PC-3 (cell line): Measurements from ENCODE around the gene RABL3. TPM values are rescaled to one million over a fixed set of nuclear protein-coding genes. Genes with fewer than 3 reads are reported as not detected.

ENCODE experiments used
- ATAC-seq: fragments of 200-7000 bp; cut with Tn5 transposase; 2 replicates; pipeline ENCODE4 v1.9.1; 2020; ENCODE audit warnings: mild to moderate bottlenecking, moderate library complexity
- BruUV-seq: library from RNA; stranded (reverse); fragments of 400-500 nt; replicated peaks from 2 replicates; lab custom pipeline; 2021; lab: Mats Ljungman, UMichigan
- CTCF ChIA-PET: fragments of 300-600 bp; sonication (Branson Sonifier 250); formaldehyde crosslinking; loops from one replicate; lab custom pipeline; 2022; ENCODE audit warnings: antibody characterized with exemption; lab: Charles Lee
- POLR2A ChIA-PET: fragments of 300-600 bp; sonication (Branson Sonifier 250); formaldehyde crosslinking; loops from one replicate; lab custom pipeline; 2022; ENCODE audit warnings: antibody characterized with exemption; ENCODE audit not compliant: unreplicated experiment; lab: Charles Lee
- DNase-seq: peaks from one replicate; pipeline ENCODE4 v3.0.0-alpha.2; 2015
- H2AFZ ChIP-seq: fragments of 300-600 bp; sonication (generic); 2 replicates; pipeline ENCODE4 v1.6.0; 2016; ENCODE audit warnings: antibody characterized with exemption, low read length
- H3F3A ChIP-seq: fragments of 300-600 bp; sonication (generic); one replicate; pipeline ENCODE4 v1.6.0; 2017; ENCODE audit warnings: antibody characterized with exemption, low read length, control low read depth, mild to moderate bottlenecking; ENCODE audit not compliant: unreplicated experiment
- H3K27ac ChIP-seq: fragments of 300-600 bp; sonication (generic); 2 replicates; pipeline ENCODE4 v1.5.1; 2016; ENCODE audit warnings: mild to moderate bottlenecking, low read length
- H3K27me3 ChIP-seq: fragments of 300-600 bp; sonication (generic); 2 replicates; pipeline ENCODE4 v1.6.1; 2016; ENCODE audit warnings: low read length, mixed read lengths
- H3K36me3 ChIP-seq: fragments of 300-600 bp; sonication (generic); 2 replicates; pipeline ENCODE4 v1.6.1; 2016; ENCODE audit warnings: low read depth, mixed run types, low read length, mixed read lengths
- H3K4me1 ChIP-seq: fragments of 300-600 bp; sonication (generic); 2 replicates; pipeline ENCODE4 v1.5.1; 2016; ENCODE audit warnings: low read length; ENCODE audit not compliant: insufficient read depth
- H3K4me2 ChIP-seq: fragments of 300-600 bp; sonication (generic); 2 replicates; pipeline ENCODE4 v1.6.0; 2016; ENCODE audit warnings: low read length
- H3K4me3 ChIP-seq: fragments of 300-600 bp; sonication (generic); 2 replicates; pipeline ENCODE4 v1.5.1; 2016; ENCODE audit warnings: mild to moderate bottlenecking, low read length, mixed read lengths
- H3K79me2 ChIP-seq: fragments of 300-600 bp; sonication (generic); 2 replicates; pipeline ENCODE4 v1.6.1; 2017; ENCODE audit warnings: low read length, mixed read lengths
- H3K9ac ChIP-seq: fragments of 300-600 bp; sonication (generic); 2 replicates; pipeline ENCODE4 v1.6.0; 2016; ENCODE audit warnings: mild to moderate bottlenecking, low read length
- H3K9me2 ChIP-seq: fragments of 300-600 bp; sonication (generic); replicated peaks from 2 replicates; pipeline ENCODE4 v1.6.1; 2016; ENCODE audit warnings: mixed run types, low read length, mixed read lengths
- H3K9me3 ChIP-seq: fragments of 300-600 bp; sonication (generic); 2 replicates; pipeline ENCODE4 v1.6.1; 2016; ENCODE audit warnings: low read length, mixed read lengths
- H4K20me1 ChIP-seq: fragments of 300-600 bp; sonication (generic); 2 replicates; pipeline ENCODE4 v1.6.1; 2016; ENCODE audit warnings: low read length, mixed read lengths
- EZH2 ChIP-seq: fragments of 300-600 bp; sonication (generic); IDR thresholded peaks from one replicate; pipeline ENCODE4 v1.6.1; 2017; ENCODE audit warnings: antibody characterized with exemption, mild to moderate bottlenecking, low read length; ENCODE audit not compliant: unreplicated experiment
- EZH2phosphoT487 ChIP-seq: fragments of 300-600 bp; sonication (generic); IDR thresholded peaks from 2 replicates; pipeline ENCODE4 v1.6.1; 2018; ENCODE audit warnings: mild to moderate bottlenecking, antibody characterized with exemption, low read length, borderline replicate concordance
- intact Hi-C: fragments of 100-400 bp; cut with micrococcal nuclease; formaldehyde crosslinking; loops from 2 replicates; pipeline ENCODE4 v1.9.0; 2023
- total RNA-seq: library from RNA; depleted of rRNA; stranded (reverse); fragments of >200 nt; gene quantifications from 2 replicates; pipeline ENCODE4 v1.2.3, GENCODE V29; 2014
- TF ChIP-seq, protein P1 (sequence below): fragments of 300-600 bp; sonication (generic); conservative IDR thresholded peaks from 2 replicates; pipeline ENCODE4 v1.5.1; 2017; ENCODE audit warnings: antibody characterized with exemption, low read depth, mild to moderate bottlenecking, low read length

RABL3 gene
- total RNA-seq, 1 experiment from 2014 or later: 24.3 TPM

DNA sequence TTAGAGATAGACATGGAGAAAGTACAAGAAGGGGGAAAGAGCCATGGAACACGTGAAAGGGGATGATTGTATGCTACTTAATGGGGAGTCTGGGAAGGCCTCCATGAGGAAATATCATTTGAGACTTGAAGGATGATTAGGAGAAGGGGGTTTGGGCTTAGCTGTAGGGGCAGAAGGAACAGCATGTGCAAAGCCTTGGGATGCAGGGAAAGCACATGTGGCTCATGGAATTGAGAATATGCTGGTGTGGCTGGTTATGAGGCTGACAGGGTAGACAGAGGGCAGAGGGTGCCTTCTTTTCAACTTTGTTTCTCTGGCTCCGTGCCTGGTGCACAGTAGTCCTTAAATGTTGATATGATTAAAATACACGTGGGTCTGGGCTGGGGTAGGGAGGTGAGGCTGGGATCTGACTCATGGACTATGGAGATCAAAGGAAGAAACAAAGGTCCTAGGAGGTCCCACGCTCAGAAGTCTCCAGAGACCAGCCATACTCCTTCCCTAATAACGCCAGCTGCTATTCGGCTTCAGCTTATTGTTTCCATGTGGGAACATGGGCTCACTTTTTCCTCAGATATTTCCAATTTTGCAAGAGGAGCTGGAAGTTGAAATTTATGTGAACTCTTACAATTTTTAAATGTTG, 1.4 kb upstream of the RABL3 start:
- peak overlapping the region; percentile 93 for H3K4me3 ChIP-seq
- intact Hi-C loops: loop anchor here (2.0 to 5.0 kb wide), 2 partner anchors 183 to 326 kb away; no protein-coding TSS in a partner anchor
- ATAC-seq (no peak), DNase-seq (peak; percentile 7)
- H3K79me2 ChIP-seq: peaks cover 68% of the 10 kb centered on the region
- H3K36me3 ChIP-seq: no peaks in the 10 kb centered on the region
- peak overlapping the region; percentile 80 for H2AFZ ChIP-seq
- TF ChIP-seq EZH2phosphoT487: no peak
- no peak for TF ChIP-seq EZH2
- TF ChIP-seq, protein P1, sequence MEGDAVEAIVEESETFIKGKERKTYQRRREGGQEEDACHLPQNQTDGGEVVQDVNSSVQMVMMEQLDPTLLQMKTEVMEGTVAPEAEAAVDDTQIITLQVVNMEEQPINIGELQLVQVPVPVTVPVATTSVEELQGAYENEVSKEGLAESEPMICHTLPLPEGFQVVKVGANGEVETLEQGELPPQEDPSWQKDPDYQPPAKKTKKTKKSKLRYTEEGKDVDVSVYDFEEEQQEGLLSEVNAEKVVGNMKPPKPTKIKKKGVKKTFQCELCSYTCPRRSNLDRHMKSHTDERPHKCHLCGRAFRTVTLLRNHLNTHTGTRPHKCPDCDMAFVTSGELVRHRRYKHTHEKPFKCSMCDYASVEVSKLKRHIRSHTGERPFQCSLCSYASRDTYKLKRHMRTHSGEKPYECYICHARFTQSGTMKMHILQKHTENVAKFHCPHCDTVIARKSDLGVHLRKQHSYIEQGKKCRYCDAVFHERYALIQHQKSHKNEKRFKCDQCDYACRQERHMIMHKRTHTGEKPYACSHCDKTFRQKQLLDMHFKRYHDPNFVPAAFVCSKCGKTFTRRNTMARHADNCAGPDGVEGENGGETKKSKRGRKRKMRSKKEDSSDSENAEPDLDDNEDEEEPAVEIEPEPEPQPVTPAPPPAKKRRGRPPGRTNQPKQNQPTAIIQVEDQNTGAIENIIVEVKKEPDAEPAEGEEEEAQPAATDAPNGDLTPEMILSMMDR: no peak
- H3K27ac ChIP-seq: peak overlapping the region; percentile 60
- H3K4me2 ChIP-seq: peak overlapping the region; percentile 93
- peaks cover 16% of the 10 kb centered on the region for H3K4me1 ChIP-seq
- H3K9me3 ChIP-seq: no peaks in the 10 kb centered on the region
- no peaks in the 10 kb centered on the region for H3K9me2 ChIP-seq
- CTCF ChIA-PET: no interaction called here
- H4K20me1 ChIP-seq: no peaks in the 10 kb centered on the region
- H3F3A ChIP-seq: no peaks in the 10 kb centered on the region
- BruUV-seq: no TSS peak
- H3K9ac ChIP-seq: peak overlapping the region; percentile 91
- POLR2A ChIA-PET: interaction anchor here (0.7 kb wide), 1 partner anchor 37 kb away, joined by 5 read pairs; no protein-coding TSS in a partner anchor
- H3K27me3 ChIP-seq: no peaks in the 10 kb centered on the region

DNA sequence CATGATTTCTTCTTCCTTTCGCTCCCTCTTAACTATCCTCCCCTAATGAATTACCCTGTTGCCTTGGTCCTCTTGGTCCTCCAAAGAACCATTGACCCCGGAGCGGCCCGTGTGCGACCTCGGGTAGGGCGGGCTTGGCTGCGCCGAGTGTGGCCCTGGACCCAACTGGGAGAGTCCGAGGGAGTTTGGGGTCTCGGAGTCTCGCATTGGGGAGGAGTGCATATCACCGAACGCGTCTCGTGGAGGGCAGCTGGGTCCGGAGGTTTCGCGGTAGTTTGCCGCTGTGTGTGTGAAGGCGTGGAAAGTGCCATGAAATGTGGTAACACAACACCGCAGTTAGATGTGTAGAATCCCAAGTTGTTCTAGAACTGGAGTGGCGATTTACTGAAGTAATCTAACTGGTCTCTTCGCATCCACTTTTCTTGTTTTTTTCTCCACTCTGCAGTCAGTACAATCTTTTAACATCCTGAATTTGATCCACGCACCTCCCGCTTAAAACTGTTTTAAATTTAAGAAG, 591 bp upstream of the RABL3 start:
- H3K9ac ChIP-seq: peak overlapping the region; percentile 91
- intact Hi-C loops: loop anchor here (1.0 to 5.0 kb wide), 8 partner anchors 24 to 326 kb away; partner anchors contain the start of gene NDUFB4
- peak overlapping the region; percentile 93 for H3K4me3 ChIP-seq

More for the DNA sequence above, 591 bp upstream of the RABL3 start:
- ATAC-seq: peak; percentile 34
- peak; percentile 27 for DNase-seq
- TF ChIP-seq, protein P1: no peak
- TF ChIP-seq EZH2 (no peak), EZH2phosphoT487 (no peak)
- H3K9me3 ChIP-seq: no peaks in the 10 kb centered on the region
- no peaks in the 10 kb centered on the region for H3K27me3 ChIP-seq
- ChIA-PET POLR2A (interaction anchor here (0.8 kb wide), 1 partner anchor 51 kb away, joined by 3 read pairs; no protein-coding TSS in a partner anchor), CTCF (no interaction called here)
- no peaks in the 10 kb centered on the region for H4K20me1 ChIP-seq
- H3K4me2 ChIP-seq: peak overlapping the region; percentile 93
- TSS peak; percentile 88 for BruUV-seq
- H3K9me2 ChIP-seq: no peaks in the 10 kb centered on the region
- no peaks in the 10 kb centered on the region for H3F3A ChIP-seq
- H3K36me3 ChIP-seq: peaks cover 5% of the 10 kb centered on the region; the same call in 1 of the 2 replicates
- H3K27ac ChIP-seq: peak overlapping the region; percentile 60
- peaks cover 16% of the 10 kb centered on the region for H3K4me1 ChIP-seq
- peak overlapping the region; percentile 80 for H2AFZ ChIP-seq
- peaks cover 68% of the 10 kb centered on the region for H3K79me2 ChIP-seq
